Ureter (tissue), 1 donor: ENCODE data around the gene OR56B1. TPM values are rescaled to one million over a fixed set of nuclear protein-coding genes. Genes with fewer than 3 reads are reported as not detected.
"Not testable (repeated sequence)": the region's sequence is repeated elsewhere in the genome, so short reads cannot be mapped to it uniquely, and the experiment has no call there.

Experiments used
- DNase-seq: peaks from one replicate; pipeline ENCODE4 v3.0.0-alpha.2; 2020; ENCODE audit warnings: low spot score
- total RNA-seq: library from RNA; stranded (reverse); gene quantifications from one replicate; pipeline ENCODE4 v1.2.4, GENCODE V29; 2023
- donor health status: DM: yes; HTN: yes; CAD: no.

The OR56B1 gene
- 0.26 TPM for total RNA-seq

GRCh38 chr11:5736396-5736795, at the start of gene OR56B1:
Gene OR56B1 (plus strand): TSS chr11:5736448. CDS start chr11:5736517, 69 bp downstream.
- no peak for DNase-seq

- no peak for DNase-seq
These were observed 47.8 kb upstream of the OR56B1 start for GRCh38 chr11:5688482-5688881.

- peak; percentile 63 for DNase-seq
These were observed 46.7 kb upstream of the OR56B1 start, which contains the start of gene TRIM22 for GRCh38 chr11:5689551-5689983. Gene TRIM22 (plus strand): TSS chr11:5689790. CDS start chr11:5696233, 6,443 bp downstream.

GRCh38 chr11:5690216-5690615, 46.0 kb upstream of the OR56B1 start:
- no peak for DNase-seq

GRCh38 chr11:5690736-5691135, 45.5 kb upstream of the OR56B1 start:
- no peak for DNase-seq

- DNase-seq: not testable (repeated sequence)
These were observed 44.8 kb upstream of the OR56B1 start for GRCh38 chr11:5691238-5691963.

- DNase-seq: no peak
These were observed 44.3 kb upstream of the OR56B1 start for GRCh38 chr11:5691964-5692361.

- no peak for DNase-seq
These were observed 41.6 kb upstream of the OR56B1 start for GRCh38 chr11:5694642-5695041.

GRCh38 chr11:5695580-5695979, 40.7 kb upstream of the OR56B1 start:
- no peak for DNase-seq

- DNase-seq: no peak
These were observed 40.0 kb upstream of the OR56B1 start for GRCh38 chr11:5696210-5696609.

GRCh38 chr11:5698281-5698680, 38.0 kb upstream of the OR56B1 start:
- no peak for DNase-seq

GRCh38 chr11:5700421-5701054, 35.7 kb upstream of the OR56B1 start:
- no peak for DNase-seq

- no peak for DNase-seq
These were observed 35.1 kb upstream of the OR56B1 start for GRCh38 chr11:5701055-5701577.

- no peak for DNase-seq
These were observed 32.3 kb upstream of the OR56B1 start for GRCh38 chr11:5703741-5704536.

GRCh38 chr11:5705688-5706087, 30.6 kb upstream of the OR56B1 start:
- DNase-seq: no peak

GRCh38 chr11:5712507-5712906, 23.7 kb upstream of the OR56B1 start:
- DNase-seq: no peak

- no peak for DNase-seq
These were observed 22.6 kb upstream of the OR56B1 start for GRCh38 chr11:5713695-5714094.

- not testable (repeated sequence) for DNase-seq
These were observed 19.7 kb upstream of the OR56B1 start for GRCh38 chr11:5716518-5716917.

- DNase-seq: no peak
These were observed 16.3 kb upstream of the OR56B1 start for GRCh38 chr11:5719703-5720495.

- no peak for DNase-seq
These were observed 13.6 kb upstream of the OR56B1 start for GRCh38 chr11:5722622-5723021.

GRCh38 chr11:5726351-5726750, 9.9 kb upstream of the OR56B1 start:
- no peak for DNase-seq
